NCI-H128 (cell line): Measurements from ENCODE around the gene P2RX7.
"Not testable (repeated sequence)": the region's sequence is repeated elsewhere in the genome, so short reads cannot be mapped to it uniquely, and the experiment has no call there.

Source experiments
- DNase-seq: peaks from one replicate; lab custom pipeline; 2025; ENCODE audit not compliant: unreplicated experiment; lab: John Stamatoyannopoulos, UW

P2RX7 gene

DNA sequence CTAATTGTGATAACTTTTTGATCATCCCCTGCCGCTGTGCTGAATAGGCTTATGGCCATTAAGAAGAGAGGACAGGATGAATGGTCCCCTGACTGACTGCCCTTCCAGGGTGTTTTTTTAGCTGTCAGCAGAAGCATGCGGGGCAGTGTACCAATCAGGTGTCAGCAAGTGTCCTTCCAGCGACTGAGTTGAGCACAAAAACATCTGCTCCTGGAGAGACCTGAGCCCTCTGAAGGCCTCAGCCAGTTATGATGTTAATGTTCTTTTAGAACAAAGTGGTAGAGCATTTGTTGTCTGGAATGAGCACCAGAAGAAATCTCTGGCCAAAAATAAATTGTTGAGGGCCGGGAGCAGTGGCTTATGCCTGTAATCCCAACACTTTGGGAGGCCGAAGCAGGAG, 37.5 kb downstream of the P2RX7 start:
- DNase-seq = no peak

GRCh38 chr12:121170611-121171260, 38.1 kb downstream of the P2RX7 start:
- DNase-seq = no peak

- no peak for DNase-seq
Observed at GRCh38 chr12:121172145-121172544, 39.5 kb downstream of the P2RX7 start.

GRCh38 chr12:121175383-121176119, 42.9 kb downstream of the P2RX7 start:
- DNase-seq = no peak

DNA sequence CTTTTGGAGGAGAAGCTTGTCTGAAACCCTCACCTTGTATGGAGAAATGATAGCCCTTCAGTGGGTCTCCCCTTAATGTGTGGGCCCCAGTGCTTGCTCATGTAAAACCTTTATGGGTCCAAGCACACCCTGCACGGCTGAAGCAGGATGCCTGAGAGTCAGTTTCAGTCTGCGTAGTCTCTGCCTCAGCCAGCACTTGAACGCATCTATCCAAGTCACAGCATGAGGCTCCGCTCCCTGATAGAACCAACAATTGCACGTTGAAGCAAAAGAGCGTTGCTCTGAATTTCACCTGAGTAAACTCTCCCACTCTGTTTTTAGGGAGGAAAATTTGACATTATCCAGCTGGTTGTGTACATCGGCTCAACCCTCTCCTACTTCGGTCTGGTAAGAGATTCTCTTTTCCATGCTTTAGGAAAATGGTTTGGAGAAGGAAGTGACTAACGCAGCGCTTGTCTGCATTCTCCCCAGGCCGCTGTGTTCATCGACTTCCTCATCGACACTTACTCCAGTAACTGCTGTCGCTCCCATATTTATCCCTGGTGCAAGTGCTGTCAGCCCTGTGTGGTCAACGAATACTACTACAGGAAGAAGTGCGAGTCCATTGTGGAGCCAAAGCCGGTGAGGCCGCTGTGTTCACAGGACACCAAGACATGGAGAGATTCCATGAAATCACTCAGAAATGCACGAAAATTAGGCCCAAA, 44.3 kb downstream of the P2RX7 start:
- DNase-seq = no peak

GRCh38 chr12:121181181-121181580, 48.5 kb downstream of the P2RX7 start:
- DNase-seq = no peak

DNA sequence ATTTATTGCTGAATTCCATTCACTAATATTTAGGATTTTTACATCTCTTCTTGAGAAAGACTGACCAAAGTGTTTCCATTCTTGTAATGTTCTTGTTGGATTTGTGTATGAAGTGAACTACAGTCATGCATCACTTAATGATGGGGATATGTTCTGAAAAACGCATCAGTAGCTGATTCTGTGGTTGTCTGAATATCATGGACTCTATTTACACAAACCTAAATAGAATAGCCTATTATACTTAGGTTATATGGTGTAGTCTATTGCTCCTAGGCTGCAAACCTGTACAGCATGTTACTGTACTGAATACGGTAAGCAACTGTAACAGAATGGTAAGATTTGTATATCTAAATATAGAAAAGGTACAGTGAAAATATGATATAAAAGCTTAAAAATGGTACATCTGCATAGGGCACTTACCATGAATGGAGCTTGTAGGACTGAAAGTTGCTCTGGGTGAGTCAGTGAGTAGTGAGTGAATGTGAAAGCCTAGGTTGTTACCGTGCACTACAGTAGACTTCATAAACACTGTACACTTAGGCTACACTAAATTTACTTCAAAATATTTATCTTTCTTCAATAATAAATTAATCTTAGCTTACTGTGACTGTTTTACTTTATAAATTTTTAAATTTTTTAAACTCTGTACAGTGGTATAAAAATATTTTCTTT, 49.7 kb downstream of the P2RX7 start:
- DNase-seq = no peak

DNA sequence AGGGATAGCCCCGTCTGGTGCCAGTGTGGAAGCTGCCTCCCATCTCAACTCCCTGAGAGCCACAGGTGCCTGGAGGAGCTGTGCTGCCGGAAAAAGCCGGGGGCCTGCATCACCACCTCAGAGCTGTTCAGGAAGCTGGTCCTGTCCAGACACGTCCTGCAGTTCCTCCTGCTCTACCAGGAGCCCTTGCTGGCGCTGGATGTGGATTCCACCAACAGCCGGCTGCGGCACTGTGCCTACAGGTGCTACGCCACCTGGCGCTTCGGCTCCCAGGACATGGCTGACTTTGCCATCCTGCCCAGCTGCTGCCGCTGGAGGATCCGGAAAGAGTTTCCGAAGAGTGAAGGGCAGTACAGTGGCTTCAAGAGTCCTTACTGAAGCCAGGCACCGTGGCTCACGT, 51.7 kb downstream of the P2RX7 start:
- no peak for DNase-seq

- no peak for DNase-seq
Observed at GRCh38 chr12:121184984-121185889, 52.6 kb downstream of the P2RX7 start.

DNA sequence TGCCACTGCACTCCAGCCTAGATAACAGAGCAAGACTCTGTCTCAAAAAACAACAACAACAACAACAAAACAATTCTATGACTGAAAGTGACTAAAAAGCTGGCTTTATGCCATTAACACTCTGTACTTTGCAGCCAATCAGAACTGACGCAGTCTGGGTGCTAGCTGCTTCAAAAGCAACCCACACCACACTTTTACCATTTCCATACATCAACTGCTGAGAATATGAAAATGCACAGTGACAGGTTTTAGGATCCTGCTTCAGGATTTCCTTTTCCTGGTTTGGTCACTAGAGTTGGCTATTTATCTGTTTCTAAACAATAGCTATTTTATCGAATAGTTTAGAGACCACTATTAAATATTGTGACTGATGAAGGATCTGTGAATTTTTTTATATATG, 54.1 kb downstream of the P2RX7 start:
- no peak for DNase-seq

GRCh38 chr12:121187501-121187900, 54.8 kb downstream of the P2RX7 start:
- no peak for DNase-seq

DNA sequence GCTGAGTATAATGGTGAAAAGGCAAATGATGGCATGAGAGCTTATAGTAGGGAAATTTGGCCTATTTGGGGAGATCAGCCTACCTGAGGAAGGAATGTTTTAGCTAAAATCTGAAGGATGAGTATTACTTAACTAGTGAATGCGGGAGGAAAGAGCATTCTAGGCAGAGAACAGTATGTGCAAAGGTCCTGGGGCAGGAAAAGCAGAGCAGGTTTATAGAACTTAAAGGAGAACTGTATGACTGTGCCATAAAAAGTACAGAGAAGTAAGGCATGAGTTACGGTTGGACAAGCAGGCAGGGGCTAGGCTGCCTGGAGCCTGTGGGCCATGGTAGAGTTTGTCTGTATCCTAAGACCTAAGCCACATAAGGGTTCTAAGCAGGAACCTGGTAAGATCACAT, 55.6 kb downstream of the P2RX7 start:
- DNase-seq = no peak

DNA sequence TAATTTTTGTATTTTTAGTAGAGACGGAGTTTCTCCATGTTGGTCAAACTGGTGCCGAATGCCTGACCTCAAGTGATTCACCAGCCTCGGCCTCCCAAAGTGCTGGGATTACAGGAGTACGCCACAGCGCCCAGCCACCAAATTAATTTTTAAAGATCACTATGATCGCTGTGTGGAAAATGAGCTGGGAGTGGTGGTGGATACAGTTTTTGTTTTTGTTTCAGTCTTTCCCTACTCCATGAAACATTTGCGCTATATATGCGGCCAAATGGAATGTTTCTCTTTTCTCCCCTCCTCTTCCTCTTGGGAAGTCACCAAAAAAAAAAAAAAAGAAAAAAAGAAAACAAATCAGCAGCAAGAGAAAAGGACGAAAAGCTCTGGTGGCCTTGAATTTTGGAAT, 56.5 kb downstream of the P2RX7 start:
- DNase-seq = no peak

DNA sequence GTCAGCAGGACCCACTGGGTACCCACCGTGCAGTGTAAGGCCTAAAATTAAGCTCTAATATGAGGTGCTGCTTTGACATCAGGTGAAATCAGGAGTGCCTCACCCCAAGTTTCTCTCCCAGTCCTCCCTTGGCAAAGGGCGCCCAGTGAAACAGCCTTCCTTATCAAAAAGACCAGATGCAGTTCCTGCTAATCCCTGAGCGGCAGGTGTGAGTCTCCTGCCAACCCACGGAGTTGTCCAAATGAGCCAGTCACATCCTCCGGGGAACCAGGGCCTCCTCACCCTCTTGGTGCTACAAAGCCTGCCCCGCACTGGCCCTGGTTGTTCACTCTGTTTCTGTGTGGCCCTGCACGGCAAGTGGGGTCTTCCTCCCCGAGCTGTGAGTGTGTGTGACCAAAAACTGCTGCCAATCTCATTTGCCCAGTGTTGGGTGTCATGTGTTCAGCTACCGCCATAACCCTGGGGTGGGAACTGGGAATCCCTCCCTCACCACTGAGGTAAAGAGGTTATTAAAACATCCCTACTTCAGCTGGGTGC, 57.0 kb downstream of the P2RX7 start:
- no peak for DNase-seq

DNA sequence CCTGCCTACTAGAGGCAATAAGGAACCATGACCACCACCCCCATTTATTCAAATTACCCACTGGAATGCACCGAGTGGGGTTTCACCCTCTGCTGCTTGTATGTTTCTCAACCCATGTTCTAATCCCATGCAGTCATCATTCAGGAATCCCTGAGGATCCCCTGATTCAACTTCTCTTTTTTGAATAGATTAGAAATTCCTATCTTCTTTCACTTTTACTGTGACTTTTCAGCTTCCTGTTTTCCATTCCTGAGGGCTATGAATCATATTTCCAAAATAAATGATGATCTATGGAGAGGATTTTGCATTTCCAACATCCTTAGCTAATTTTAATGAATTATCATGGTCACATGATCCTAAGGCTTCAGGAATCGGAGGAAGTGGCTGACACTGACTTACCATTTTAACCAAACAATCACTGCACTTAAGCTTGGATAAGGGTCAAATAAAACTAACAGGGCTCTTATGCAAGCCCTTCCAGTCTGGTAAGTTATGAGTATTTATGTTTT, 57.9 kb downstream of the P2RX7 start:
- DNase-seq = no peak

DNA sequence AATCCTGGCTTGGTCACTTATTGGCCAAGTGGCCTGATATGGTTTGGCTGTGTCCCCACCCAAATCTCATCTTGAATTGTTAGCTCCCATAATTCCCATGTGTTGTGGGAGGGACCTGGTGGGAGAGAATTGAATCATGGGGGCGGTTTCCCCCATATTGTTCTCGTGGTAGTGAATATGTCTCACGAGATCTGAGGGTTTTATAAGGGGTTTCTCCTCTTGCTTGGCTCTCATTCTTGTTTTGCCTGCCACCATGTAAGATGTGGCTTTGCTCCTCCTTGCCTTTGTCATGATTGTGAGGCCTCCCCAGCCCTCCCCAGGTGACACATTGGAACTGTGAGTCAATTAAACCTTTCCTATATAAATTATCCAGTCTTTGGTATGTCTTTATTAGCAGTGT, 58.5 kb downstream of the P2RX7 start:
- no peak for DNase-seq

DNA sequence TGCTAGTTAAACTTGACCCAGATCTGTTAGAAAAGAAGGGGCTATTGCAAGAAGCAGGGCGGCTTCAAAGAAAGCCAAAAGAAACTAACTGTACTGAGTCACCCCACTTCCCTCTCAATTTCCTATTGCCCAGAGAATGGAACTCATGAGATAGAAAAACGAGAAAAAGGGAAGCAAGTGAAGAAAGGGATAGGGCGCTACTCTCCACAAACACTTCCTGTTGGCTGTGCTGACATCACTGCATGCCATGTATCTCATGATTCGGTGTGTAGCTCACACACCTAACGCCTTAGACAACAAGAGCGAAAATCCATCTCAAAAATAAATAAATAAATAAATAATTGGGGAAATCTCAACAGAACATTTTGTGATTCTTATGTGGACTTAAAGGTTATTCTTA, 64.2 kb downstream of the P2RX7 start:
- DNase-seq = no peak

DNA sequence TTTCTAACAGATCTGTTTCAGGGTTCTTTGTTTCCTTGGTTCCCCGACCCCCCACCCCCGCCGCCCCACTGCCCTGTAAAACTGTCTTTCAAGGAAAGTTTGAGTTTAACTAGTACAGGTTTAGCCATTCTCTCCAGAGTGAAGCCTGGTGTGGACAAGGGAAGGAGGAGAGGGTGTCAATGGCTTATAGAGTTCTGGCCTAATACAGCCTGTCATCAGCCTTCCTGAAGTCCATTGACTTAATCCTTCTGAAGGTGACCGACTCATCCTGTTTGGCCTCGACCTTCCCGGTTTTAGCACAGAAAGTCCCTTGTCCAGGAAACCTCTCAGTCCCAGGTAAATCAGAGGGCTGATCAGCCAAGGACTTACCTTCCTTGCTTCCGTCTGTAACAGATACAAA, 66.3 kb downstream of the P2RX7 start:
- DNase-seq = no peak

DNA sequence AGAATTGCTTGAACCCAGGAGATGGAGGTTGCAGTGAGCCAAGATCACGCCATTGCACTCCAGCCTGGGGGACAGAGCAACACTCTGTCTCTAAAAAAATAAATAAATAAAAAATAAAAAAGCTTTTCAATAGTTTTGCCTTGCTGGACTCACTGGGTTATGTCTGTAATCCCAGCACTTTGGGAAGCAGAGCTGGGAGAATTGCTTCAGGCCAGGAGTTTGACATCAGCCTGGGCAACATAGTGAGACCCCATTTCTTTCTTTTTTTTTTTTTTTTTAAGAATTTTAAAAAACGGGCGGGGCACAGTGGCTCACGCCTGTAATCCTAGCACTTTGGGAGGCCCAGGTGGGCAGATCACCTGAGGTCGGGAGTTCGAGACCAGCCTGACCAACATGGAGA, 68.5 kb downstream of the P2RX7 start:
- DNase-seq = not testable (repeated sequence)
